OCI-LY1 (cell line): ENCODE data around the gene LRMDA.

Source experiments
- EZH2 ChIP-seq: fragments of 200-600 bp; sonication (generic), shearing (Covaris generic); IDR thresholded peaks from 2 replicates; pipeline ENCODE4 v1.8.0; 2017; ENCODE audit warnings: borderline replicate concordance, mixed run types, mild to moderate bottlenecking, antibody characterized with exemption, low read length, moderate library complexity, mixed read lengths
- TF ChIP-seq, protein P1 (sequence below): fragments of 200-600 bp; sonication (generic), shearing (Covaris generic); IDR thresholded peaks from 2 replicates; pipeline ENCODE4 v1.5.1; 2017; ENCODE audit warnings: mild to moderate bottlenecking, antibody characterized with exemption, low read length, moderate library complexity, mixed read lengths

DNA sequence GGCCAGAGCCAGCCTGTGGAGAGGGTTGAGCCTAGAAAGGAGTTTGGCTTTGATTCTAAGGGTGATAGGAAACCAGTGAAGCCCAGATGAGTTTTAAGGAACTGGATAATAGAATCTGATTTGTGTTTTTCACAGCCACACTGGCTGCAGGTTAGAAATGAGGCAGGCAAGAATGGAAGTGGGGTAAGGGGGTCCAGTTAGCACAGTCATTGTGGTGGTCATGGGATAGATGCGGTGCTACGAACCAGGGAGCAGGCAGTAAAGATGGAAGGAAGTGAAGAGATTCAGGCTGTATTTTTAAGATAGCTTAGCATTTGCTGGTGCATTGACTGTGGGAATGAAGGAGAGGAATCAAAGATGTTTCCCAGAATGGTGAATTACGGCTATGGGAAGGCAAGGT, 322.2 kb downstream of the LRMDA start:
- TF ChIP-seq, protein P1, sequence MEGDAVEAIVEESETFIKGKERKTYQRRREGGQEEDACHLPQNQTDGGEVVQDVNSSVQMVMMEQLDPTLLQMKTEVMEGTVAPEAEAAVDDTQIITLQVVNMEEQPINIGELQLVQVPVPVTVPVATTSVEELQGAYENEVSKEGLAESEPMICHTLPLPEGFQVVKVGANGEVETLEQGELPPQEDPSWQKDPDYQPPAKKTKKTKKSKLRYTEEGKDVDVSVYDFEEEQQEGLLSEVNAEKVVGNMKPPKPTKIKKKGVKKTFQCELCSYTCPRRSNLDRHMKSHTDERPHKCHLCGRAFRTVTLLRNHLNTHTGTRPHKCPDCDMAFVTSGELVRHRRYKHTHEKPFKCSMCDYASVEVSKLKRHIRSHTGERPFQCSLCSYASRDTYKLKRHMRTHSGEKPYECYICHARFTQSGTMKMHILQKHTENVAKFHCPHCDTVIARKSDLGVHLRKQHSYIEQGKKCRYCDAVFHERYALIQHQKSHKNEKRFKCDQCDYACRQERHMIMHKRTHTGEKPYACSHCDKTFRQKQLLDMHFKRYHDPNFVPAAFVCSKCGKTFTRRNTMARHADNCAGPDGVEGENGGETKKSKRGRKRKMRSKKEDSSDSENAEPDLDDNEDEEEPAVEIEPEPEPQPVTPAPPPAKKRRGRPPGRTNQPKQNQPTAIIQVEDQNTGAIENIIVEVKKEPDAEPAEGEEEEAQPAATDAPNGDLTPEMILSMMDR: no peak
- no peak for TF ChIP-seq EZH2
